Measurements from ENCODE around the gene SLC35D2.

DNA sequence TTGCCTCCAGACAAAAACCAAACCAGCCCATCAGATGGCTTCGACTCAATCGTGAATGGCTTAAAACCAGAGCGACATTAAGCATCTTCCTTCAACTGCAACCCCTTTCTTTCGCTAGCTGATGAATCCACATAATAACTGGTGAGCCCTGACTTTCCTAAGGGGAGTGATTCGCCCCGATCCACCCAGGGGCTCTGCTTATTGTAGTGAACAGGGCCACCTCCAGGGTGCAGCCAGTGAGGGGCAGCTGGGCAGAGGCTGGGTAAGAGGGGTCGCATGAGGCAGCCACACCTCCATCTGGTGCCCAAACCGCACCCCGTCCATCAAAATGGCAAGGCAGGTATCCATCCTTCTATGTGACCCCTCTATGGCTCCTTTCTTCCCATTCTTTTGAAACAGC, 38.0 kb downstream of the SLC35D2 start:
- TF ChIP-seq, protein P1, sequence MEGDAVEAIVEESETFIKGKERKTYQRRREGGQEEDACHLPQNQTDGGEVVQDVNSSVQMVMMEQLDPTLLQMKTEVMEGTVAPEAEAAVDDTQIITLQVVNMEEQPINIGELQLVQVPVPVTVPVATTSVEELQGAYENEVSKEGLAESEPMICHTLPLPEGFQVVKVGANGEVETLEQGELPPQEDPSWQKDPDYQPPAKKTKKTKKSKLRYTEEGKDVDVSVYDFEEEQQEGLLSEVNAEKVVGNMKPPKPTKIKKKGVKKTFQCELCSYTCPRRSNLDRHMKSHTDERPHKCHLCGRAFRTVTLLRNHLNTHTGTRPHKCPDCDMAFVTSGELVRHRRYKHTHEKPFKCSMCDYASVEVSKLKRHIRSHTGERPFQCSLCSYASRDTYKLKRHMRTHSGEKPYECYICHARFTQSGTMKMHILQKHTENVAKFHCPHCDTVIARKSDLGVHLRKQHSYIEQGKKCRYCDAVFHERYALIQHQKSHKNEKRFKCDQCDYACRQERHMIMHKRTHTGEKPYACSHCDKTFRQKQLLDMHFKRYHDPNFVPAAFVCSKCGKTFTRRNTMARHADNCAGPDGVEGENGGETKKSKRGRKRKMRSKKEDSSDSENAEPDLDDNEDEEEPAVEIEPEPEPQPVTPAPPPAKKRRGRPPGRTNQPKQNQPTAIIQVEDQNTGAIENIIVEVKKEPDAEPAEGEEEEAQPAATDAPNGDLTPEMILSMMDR (conservative IDR thresholded peaks at IDR 0.05; ENCODE audit: low read length), result no peak
- TF ChIP-seq EZH2phosphoT487 (IDR thresholded peaks at IDR 0.05; ENCODE audit: borderline replicate concordance), result no peak
